ENCODE measurements around the gene PLSCR2. TPM values are rescaled to one million over a fixed set of nuclear protein-coding genes. Genes with fewer than 3 reads are reported as not detected.

PLSCR2 gene
- total and polyA plus RNA-seq, 9 of the 15 experiments (the other 6 are each of a cell fraction or from before 2014, with no cell fraction given): 0.07 to 0.49 (median 0.25) TPM; not detected in 4

DNA sequence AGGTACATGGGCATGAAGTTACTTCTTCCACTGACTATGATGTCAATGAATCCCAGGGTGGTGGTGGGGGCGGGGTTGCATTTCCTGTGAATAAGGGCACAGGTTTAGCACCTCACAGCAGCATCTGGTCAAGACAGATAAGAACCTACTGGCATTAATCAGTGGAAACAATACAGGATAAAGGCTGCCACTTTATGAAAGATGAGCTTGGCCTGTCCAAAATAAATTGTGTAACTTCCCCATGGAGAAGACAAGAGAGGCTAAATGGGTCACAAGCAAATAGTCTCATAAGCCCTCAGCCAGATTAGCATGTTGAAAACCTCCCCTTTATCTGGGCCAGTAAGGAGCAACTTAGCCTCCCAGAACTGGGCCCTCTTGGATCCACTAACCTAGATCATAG lies 27.4 kb upstream of the PLSCR2 start (continued):
- TF ChIP-seq, protein P1, sequence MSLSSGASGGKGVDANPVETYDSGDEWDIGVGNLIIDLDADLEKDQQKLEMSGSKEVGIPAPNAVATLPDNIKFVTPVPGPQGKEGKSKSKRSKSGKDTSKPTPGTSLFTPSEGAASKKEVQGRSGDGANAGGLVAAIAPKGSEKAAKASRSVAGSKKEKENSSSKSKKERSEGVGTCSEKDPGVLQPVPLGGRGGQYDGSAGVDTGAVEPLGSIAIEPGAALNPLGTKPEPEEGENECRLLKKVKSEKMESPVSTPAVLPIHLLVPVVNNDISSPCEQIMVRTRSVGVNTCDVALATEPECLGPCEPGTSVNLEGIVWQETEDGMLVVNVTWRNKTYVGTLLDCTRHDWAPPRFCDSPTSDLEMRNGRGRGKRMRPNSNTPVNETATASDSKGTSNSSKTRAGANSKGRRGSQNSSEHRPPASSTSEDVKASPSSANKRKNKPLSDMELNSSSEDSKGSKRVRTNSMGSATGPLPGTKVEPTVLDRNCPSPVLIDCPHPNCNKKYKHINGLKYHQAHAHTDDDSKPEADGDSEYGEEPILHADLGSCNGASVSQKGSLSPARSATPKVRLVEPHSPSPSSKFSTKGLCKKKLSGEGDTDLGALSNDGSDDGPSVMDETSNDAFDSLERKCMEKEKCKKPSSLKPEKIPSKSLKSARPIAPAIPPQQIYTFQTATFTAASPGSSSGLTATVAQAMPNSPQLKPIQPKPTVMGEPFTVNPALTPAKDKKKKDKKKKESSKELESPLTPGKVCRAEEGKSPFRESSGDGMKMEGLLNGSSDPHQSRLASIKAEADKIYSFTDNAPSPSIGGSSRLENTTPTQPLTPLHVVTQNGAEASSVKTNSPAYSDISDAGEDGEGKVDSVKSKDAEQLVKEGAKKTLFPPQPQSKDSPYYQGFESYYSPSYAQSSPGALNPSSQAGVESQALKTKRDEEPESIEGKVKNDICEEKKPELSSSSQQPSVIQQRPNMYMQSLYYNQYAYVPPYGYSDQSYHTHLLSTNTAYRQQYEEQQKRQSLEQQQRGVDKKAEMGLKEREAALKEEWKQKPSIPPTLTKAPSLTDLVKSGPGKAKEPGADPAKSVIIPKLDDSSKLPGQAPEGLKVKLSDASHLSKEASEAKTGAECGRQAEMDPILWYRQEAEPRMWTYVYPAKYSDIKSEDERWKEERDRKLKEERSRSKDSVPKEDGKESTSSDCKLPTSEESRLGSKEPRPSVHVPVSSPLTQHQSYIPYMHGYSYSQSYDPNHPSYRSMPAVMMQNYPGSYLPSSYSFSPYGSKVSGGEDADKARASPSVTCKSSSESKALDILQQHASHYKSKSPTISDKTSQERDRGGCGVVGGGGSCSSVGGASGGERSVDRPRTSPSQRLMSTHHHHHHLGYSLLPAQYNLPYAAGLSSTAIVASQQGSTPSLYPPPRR (CRISPR knock-in tag; IDR thresholded peaks at IDR 0.05; ENCODE audit: borderline replicate concordance): no peak
- TF ChIP-seq MCM3 (IDR thresholded peaks at IDR 0.05): no peak
- TF ChIP-seq RBBP5 (IDR thresholded peaks at IDR 0.05; ENCODE audit: borderline replicate concordance, insufficient read depth, low read length, poor library complexity, severe bottlenecking): no peak
- TF ChIP-seq, protein P2, sequence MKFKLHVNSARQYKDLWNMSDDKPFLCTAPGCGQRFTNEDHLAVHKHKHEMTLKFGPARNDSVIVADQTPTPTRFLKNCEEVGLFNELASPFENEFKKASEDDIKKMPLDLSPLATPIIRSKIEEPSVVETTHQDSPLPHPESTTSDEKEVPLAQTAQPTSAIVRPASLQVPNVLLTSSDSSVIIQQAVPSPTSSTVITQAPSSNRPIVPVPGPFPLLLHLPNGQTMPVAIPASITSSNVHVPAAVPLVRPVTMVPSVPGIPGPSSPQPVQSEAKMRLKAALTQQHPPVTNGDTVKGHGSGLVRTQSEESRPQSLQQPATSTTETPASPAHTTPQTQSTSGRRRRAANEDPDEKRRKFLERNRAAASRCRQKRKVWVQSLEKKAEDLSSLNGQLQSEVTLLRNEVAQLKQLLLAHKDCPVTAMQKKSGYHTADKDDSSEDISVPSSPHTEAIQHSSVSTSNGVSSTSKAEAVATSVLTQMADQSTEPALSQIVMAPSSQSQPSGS (CRISPR knock-in tag; IDR thresholded peaks at IDR 0.05): no peak
- peak; percentile 68 for TF ChIP-seq CEBPG (CRISPR knock-in tag; IDR thresholded peaks at IDR 0.05)
- peak in 1 of 2 experiments; percentile 86; a peak in 3 of 4 replicates for TF ChIP-seq CEBPG (tag; conservative IDR thresholded peaks at IDR 0.05 in 1 of 2, IDR thresholded peaks at IDR 0.05 in 1 of 2)
- TF ChIP-seq SP1 (CRISPR knock-in tag; IDR thresholded peaks at IDR 0.05): peak; percentile 51; the same call in 1 of the 2 replicates
- TF ChIP-seq ZNF232 (CRISPR knock-in tag; IDR thresholded peaks at IDR 0.05): no peak
- TF ChIP-seq ZC3H11A (IDR thresholded peaks at IDR 0.05; ENCODE audit: low read depth, low read length): no peak
- no peak for TF ChIP-seq HNRNPL (IDR thresholded peaks at IDR 0.05; ENCODE audit: low read depth, low read length)
- no peak for TF ChIP-seq ZNF212 (CRISPR knock-in tag; IDR thresholded peaks at IDR 0.05)
- TF ChIP-seq, protein P3, sequence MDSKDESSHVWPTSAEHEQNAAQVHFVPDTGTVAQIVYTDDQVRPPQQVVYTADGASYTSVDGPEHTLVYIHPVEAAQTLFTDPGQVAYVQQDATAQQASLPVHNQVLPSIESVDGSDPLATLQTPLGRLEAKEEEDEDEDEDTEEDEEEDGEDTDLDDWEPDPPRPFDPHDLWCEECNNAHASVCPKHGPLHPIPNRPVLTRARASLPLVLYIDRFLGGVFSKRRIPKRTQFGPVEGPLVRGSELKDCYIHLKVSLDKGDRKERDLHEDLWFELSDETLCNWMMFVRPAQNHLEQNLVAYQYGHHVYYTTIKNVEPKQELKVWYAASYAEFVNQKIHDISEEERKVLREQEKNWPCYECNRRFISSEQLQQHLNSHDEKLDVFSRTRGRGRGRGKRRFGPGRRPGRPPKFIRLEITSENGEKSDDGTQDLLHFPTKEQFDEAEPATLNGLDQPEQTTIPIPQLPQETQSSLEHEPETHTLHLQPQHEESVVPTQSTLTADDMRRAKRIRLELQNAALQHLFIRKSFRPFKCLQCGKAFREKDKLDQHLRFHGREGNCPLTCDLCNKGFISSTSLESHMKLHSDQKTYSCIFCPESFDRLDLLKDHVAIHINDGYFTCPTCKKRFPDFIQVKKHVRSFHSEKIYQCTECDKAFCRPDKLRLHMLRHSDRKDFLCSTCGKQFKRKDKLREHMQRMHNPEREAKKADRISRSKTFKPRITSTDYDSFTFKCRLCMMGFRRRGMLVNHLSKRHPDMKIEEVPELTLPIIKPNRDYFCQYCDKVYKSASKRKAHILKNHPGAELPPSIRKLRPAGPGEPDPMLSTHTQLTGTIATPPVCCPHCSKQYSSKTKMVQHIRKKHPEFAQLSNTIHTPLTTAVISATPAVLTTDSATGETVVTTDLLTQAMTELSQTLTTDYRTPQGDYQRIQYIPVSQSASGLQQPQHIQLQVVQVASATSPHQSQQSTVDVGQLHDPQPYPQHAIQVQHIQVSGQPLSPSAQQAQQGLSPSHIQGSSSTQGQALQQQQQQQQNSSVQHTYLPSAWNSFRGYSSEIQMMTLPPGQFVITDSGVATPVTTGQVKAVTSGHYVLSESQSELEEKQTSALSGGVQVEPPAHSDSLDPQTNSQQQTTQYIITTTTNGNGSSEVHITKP (IDR thresholded peaks at IDR 0.05; ENCODE audit: partially characterized antibody): no peak
- no peak for TF ChIP-seq KAT7 (CRISPR knock-in tag; IDR thresholded peaks at IDR 0.05; ENCODE audit: borderline replicate concordance)
- peak; percentile 45 for TF ChIP-seq EGR1 (conservative IDR thresholded peaks at IDR 0.05)
- TF ChIP-seq HDGF (IDR thresholded peaks at IDR 0.05): no peak
- TF ChIP-seq CBX3 (IDR thresholded peaks at IDR 0.05; ENCODE audit: borderline replicate concordance in 1 of 2, low read length in 2 of 2): no peak
